H9 (cell line): ENCODE measurements around the gene SAC3D1. TPM values are rescaled to one million over a fixed set of nuclear protein-coding genes. Genes with fewer than 3 reads are reported as not detected.

Source experiments
- DNase-seq: peaks from one replicate; pipeline ENCODE4 v3.0.0-alpha.2; 2017
- H2AFZ ChIP-seq: one replicate; pipeline ENCODE4 v1.6.1; 2013; ENCODE audit warnings: mild to moderate bottlenecking, low read length, control low read depth, moderate library complexity
- H2AK5ac ChIP-seq: 2 replicates; pipeline ENCODE4 v1.6.1; 2013; ENCODE audit warnings: low read length, control low read depth, mixed read lengths; ENCODE audit not compliant: insufficient read length
- H2BK120ac ChIP-seq: one replicate; pipeline ENCODE4 v1.6.1; 2013; ENCODE audit warnings: low read depth, mild to moderate bottlenecking, low read length, control low read depth, inconsistent platforms; ENCODE audit not compliant: poor library complexity, severe bottlenecking
- H2BK12ac ChIP-seq: 2 replicates; pipeline ENCODE4 v1.6.1; 2013; ENCODE audit warnings: low read length, control low read depth, mixed read lengths, low read depth; ENCODE audit not compliant: insufficient read length
- H2BK15ac ChIP-seq: 2 replicates; pipeline ENCODE4 v1.6.1; 2013; ENCODE audit warnings: low read depth, low read length, control low read depth
- H2BK20ac ChIP-seq: one replicate; pipeline ENCODE4 v1.6.1; 2013; ENCODE audit warnings: low read depth, mild to moderate bottlenecking, low read length, control low read depth, inconsistent platforms; ENCODE audit not compliant: poor library complexity, severe bottlenecking
- H2BK5ac ChIP-seq: 2 replicates; pipeline ENCODE4 v1.6.1; 2013; ENCODE audit warnings: low read length, control low read depth, mixed read lengths; ENCODE audit not compliant: insufficient read length
- H3K14ac ChIP-seq: 2 replicates; pipeline ENCODE4 v1.6.1; 2013; ENCODE audit warnings: low read length, control low read depth; ENCODE audit not compliant: insufficient read depth
- H3K18ac ChIP-seq: 2 replicates; pipeline ENCODE4 v1.6.1; 2013; ENCODE audit warnings: low read depth, mild to moderate bottlenecking, mixed read lengths, low read length, control low read depth; ENCODE audit not compliant: insufficient read length
- H3K23ac ChIP-seq: 2 replicates; pipeline ENCODE4 v1.6.1; 2013; ENCODE audit warnings: low read length, control low read depth, mixed read lengths, low read depth; ENCODE audit not compliant: insufficient read length
- H3K23me2 ChIP-seq: 2 replicates; pipeline ENCODE4 v1.6.1; 2013; ENCODE audit warnings: low read depth, mild to moderate bottlenecking, mixed read lengths, low read length, control low read depth; ENCODE audit not compliant: insufficient read length, poor library complexity, severe bottlenecking
- H3K27ac ChIP-seq: 2 replicates; pipeline ENCODE4 v1.5.1; 2013; ENCODE audit warnings: low read length, control low read depth, mixed read lengths, low read depth; ENCODE audit not compliant: insufficient read length
- H3K27me3 ChIP-seq: 2 replicates; pipeline ENCODE4 v1.6.1; 2013; ENCODE audit warnings: low read length, control low read depth, inconsistent platforms; ENCODE audit not compliant: insufficient read depth
- H3K4ac ChIP-seq: 2 replicates; pipeline ENCODE4 v1.6.1; 2013; ENCODE audit warnings: low read depth, mild to moderate bottlenecking, control low read depth, inconsistent platforms, low read length, moderate library complexity
- H3K4me1 ChIP-seq: 2 replicates; pipeline ENCODE4 v1.6.1; 2013; ENCODE audit warnings: low read length, control low read depth, inconsistent platforms; ENCODE audit not compliant: insufficient read depth
- H3K4me2 ChIP-seq: 2 replicates; pipeline ENCODE4 v1.6.1; 2013; ENCODE audit warnings: low read length, control low read depth, mixed read lengths; ENCODE audit not compliant: insufficient read length, insufficient read depth
- H3K56ac ChIP-seq: 2 replicates; pipeline ENCODE4 v1.6.1; 2013; ENCODE audit warnings: low read depth, mild to moderate bottlenecking, mixed read lengths, low read length, control low read depth; ENCODE audit not compliant: insufficient read length
- H3K79me1 ChIP-seq: 2 replicates; pipeline ENCODE4 v1.6.1; 2013; ENCODE audit warnings: low read depth, mild to moderate bottlenecking, moderate library complexity, low read length, control low read depth, inconsistent platforms; ENCODE audit not compliant: insufficient read depth, poor library complexity, severe bottlenecking
- H3K79me2 ChIP-seq: 2 replicates; pipeline ENCODE4 v1.6.1; 2013; ENCODE audit warnings: low read length, control low read depth, inconsistent platforms; ENCODE audit not compliant: insufficient read depth
- H3K9ac ChIP-seq: 2 replicates; pipeline ENCODE4 v1.6.1; 2013; ENCODE audit warnings: low read length, control low read depth, mixed read lengths; ENCODE audit not compliant: insufficient read length; ENCODE audit errors: extremely low read depth
- H3K9me3 ChIP-seq: one replicate; pipeline ENCODE4 v1.6.1; 2013; ENCODE audit warnings: low read depth, low read length, inconsistent platforms; ENCODE audit not compliant: control insufficient read depth
- H3T11ph ChIP-seq: one replicate; pipeline ENCODE4 v1.6.1; 2013; ENCODE audit warnings: mild to moderate bottlenecking, low read length, control low read depth, inconsistent platforms
- H4K20me1 ChIP-seq: one replicate; pipeline ENCODE4 v1.6.1; 2013; ENCODE audit not compliant: control insufficient read depth, insufficient read length, insufficient read depth
- H4K5ac ChIP-seq: 2 replicates; pipeline ENCODE4 v1.6.1; 2013; ENCODE audit warnings: low read depth, mild to moderate bottlenecking, mixed read lengths, low read length, control low read depth; ENCODE audit not compliant: insufficient read length
- H4K8ac ChIP-seq: replicated peaks from 2 replicates; pipeline ENCODE4 v1.6.1; 2013; ENCODE audit warnings: low read length, control low read depth, mixed read lengths, low read depth; ENCODE audit not compliant: insufficient read length
- H4K91ac ChIP-seq: 2 replicates; pipeline ENCODE4 v1.6.1; 2013; ENCODE audit warnings: low read depth, mild to moderate bottlenecking, moderate library complexity, mixed read lengths, low read length, control low read depth; ENCODE audit not compliant: insufficient read length
- H3K27ac Mint-ChIP-seq, 3 experiments: 2 replicates in 2 of 3; 3 replicates in 1 of 3; pipeline ENCODE4 v1.8.0; 2020 to 2021; ENCODE audit warnings: mixed read lengths in 3 of 3, mild to moderate bottlenecking in 1 of 3, moderate library complexity in 1 of 3
- H3K27me3 Mint-ChIP-seq: 2 replicates; pipeline ENCODE4 v1.8.0; 2021; ENCODE audit warnings: low read depth, mild to moderate bottlenecking, moderate library complexity, mixed read lengths
- H3K36me3 Mint-ChIP-seq, 3 experiments: 2 replicates in 2 of 3; 3 replicates in 1 of 3; pipeline ENCODE4 v1.8.0; 2020 to 2021; ENCODE audit warnings: low read depth in 3 of 3, mixed read lengths in 3 of 3; ENCODE audit not compliant: insufficient read depth in 1 of 3
- H3K4me1 Mint-ChIP-seq, 2 experiments: 2 replicates each; pipeline ENCODE4 v1.8.0; 2020; ENCODE audit warnings: mixed read lengths in 2 of 2
- H3K4me3 Mint-ChIP-seq, 2 experiments: 2 replicates in 1 of 2; 3 replicates in 1 of 2; pipeline ENCODE4 v1.8.0; 2020 to 2021; ENCODE audit warnings: mild to moderate bottlenecking in 2 of 2, mixed read lengths in 2 of 2, moderate library complexity in 1 of 2
- H3K9me3 Mint-ChIP-seq, 2 experiments: 2 replicates in 1 of 2; 3 replicates in 1 of 2; pipeline ENCODE4 v1.8.0; 2020; ENCODE audit warnings: mild to moderate bottlenecking in 2 of 2, mixed read lengths in 2 of 2, moderate library complexity in 1 of 2
- CTCF ChIP-seq: fragments of 200-600 bp; sonication (generic); conservative IDR thresholded peaks from 3 replicates; pipeline ENCODE4 v1.8.0; 2021; ENCODE audit warnings: antibody characterized with exemption, mild to moderate bottlenecking
- WGBS: extraction: QIAGEN DNeasy Blood & Tissue Kit; methylation state at CpG from one replicate; pipeline ENCODE4 v1.1.7; 2013; ENCODE audit warnings: missing lambda C conversion rate, low lambda C conversion rate, mixed read lengths; ENCODE audit not compliant: insufficient read length; ENCODE audit errors: extremely low coverage; 5-methylcytosine and 5-hydroxymethylcytosine counted together
- total RNA-seq: library from RNA; stranded (reverse); gene quantifications from 2 replicates; pipeline ENCODE4 v1.2.1, GENCODE V29; 2021

SAC3D1 gene
- total RNA-seq, 1 experiment from 2014 or later: 20.7 TPM

DNA sequence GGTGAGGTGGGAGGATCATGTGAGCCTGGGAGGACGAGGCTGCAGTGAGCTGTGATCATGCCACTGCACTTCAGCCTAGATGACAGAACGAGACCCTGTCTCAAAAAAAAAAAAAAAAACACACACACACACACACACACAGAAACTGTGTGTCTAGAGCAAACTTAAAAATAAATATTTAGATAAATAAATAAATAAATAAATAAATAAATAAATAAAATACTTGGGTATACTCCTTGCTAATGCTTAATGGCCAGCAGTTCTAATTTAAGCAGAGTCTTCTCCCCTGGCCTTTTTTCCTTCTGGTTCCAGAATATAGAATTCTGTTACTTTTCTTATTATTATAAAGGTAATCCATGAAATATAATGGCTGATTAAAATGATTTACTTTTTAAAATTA lies 32.1 kb upstream of the SAC3D1 start:
- no peak overlapping the region for H2BK5ac ChIP-seq
- no peak overlapping the region for H4K8ac ChIP-seq
- H3K9me3 ChIP-seq: no peaks in the 10 kb centered on the region
- no peak overlapping the region for H2BK12ac ChIP-seq
- no peak overlapping the region for H2BK120ac ChIP-seq
- H3K27me3 ChIP-seq: no peaks in the 10 kb centered on the region
- Mint-ChIP-seq H3K4me1 (peaks cover 5 to 6% of the 10 kb centered on the region in 2 experiments), H3K36me3 (no peaks in the 10 kb centered on the region), H3K4me3 (no peak overlapping the region), H3K27me3 (no peaks in the 10 kb centered on the region; the same call in 1 of the 2 replicates), H3K27ac (no peak overlapping the region), H3K9me3 (no peaks in the 10 kb centered on the region)
- no peaks in the 10 kb centered on the region for H4K20me1 ChIP-seq
- no peak for DNase-seq
- WGBS: no CpG with 5 or more reads among the region's 2 CpGs
- no peak overlapping the region for H3K18ac ChIP-seq
- H3K4me2 ChIP-seq: no peak overlapping the region
- H3K79me2 ChIP-seq: no peaks in the 10 kb centered on the region
- no peak overlapping the region for H2BK15ac ChIP-seq
- no peaks in the 10 kb centered on the region for H3K4me1 ChIP-seq
- no peak overlapping the region for H2BK20ac ChIP-seq
- H3K23ac ChIP-seq: no peak overlapping the region
- H2AFZ ChIP-seq: no peak overlapping the region
- H3K56ac ChIP-seq: no peak overlapping the region
- no peak overlapping the region for H3K14ac ChIP-seq
- H3K23me2 ChIP-seq: peaks cover 3% of the 10 kb centered on the region
- H3K27ac ChIP-seq: no peak overlapping the region
- H4K5ac ChIP-seq: no peak overlapping the region
- no peak overlapping the region for H2AK5ac ChIP-seq
- no peak for TF ChIP-seq CTCF
- H3T11ph ChIP-seq: no peak overlapping the region
- no peak overlapping the region for H3K4ac ChIP-seq
- H3K9ac ChIP-seq: no peak overlapping the region
- no peak overlapping the region for H4K91ac ChIP-seq
- no peaks in the 10 kb centered on the region for H3K79me1 ChIP-seq
